Upper lobe of left lung (tissue), 6 donors: Measurements from ENCODE around the gene NPHP4. TPM values are rescaled to one million over a fixed set of nuclear protein-coding genes. Genes with fewer than 3 reads are reported as not detected.
"Not testable (repeated sequence)": the region's sequence is repeated elsewhere in the genome, so short reads cannot be mapped to it uniquely, and the experiment has no call there.

Experiments used
- ATAC-seq, 2 donors: fragments of 200-7000 bp; cut with Tn5 transposase; one replicate each; pipeline ENCODE4 v1.9.1; 2022; ENCODE audit warnings: mild to moderate bottlenecking in 2 of 2, moderate library complexity in 2 of 2; ENCODE audit not compliant: low FRiP score in 2 of 2
- DNase-seq, 2 donors: peaks; one replicate each; pipeline ENCODE4 v3.0.0-alpha.2; 2019 to 2020
- H3K27ac ChIP-seq, 4 donors: fragments of 200-600 bp; sonication (generic); one replicate each; pipeline ENCODE4 v1.5.1; 2016 to 2019
- H3K27me3 ChIP-seq, 4 donors: fragments of 200-600 bp; sonication (generic); one replicate each; pipeline ENCODE4 v1.5.1; 2017 to 2019
- H3K36me3 ChIP-seq, 4 donors: fragments of 200-600 bp; sonication (generic); one replicate each; pipeline ENCODE4 v1.5.1; 2016 to 2019
- H3K4me1 ChIP-seq, 4 donors: fragments of 200-600 bp; sonication (generic); one replicate each; pipeline ENCODE4 v1.5.1; 2018 to 2019
- H3K4me3 ChIP-seq, 4 donors: fragments of 200-600 bp; sonication (generic); one replicate each; pipeline ENCODE4 v1.5.1; 2017 to 2019; ENCODE audit warnings: mild to moderate bottlenecking in 2 of 4, moderate library complexity in 1 of 4
- H3K9me3 ChIP-seq, 4 donors: fragments of 200-600 bp; sonication (generic); one replicate each; pipeline ENCODE4 v1.5.1; 2018 to 2019
- CTCF ChIP-seq, 6 experiments: fragments of 450-650 bp in 4 of 6; fragments of 200-600 bp in 2 of 6; sonication (generic) in 2 of 6; IDR thresholded peaks; one replicate each; pipeline ENCODE4 v1.5.1; 2016 to 2019; ENCODE audit warnings: antibody characterized with exemption in 6 of 6
- EP300 ChIP-seq, 4 donors: sonication (generic); formaldehyde crosslinking; IDR thresholded peaks; one replicate each; pipeline ENCODE4 v1.5.1; 2017; ENCODE audit warnings: antibody characterized with exemption in 4 of 4, control low read depth in 2 of 4
- POLR2A ChIP-seq, 4 donors: fragments of 450-650 bp; IDR thresholded peaks; one replicate each; pipeline ENCODE4 v1.5.1; 2016 to 2017; ENCODE audit warnings: antibody characterized with exemption in 4 of 4, mild to moderate bottlenecking in 2 of 4
- POLR2AphosphoS5 ChIP-seq, 2 donors: sonication (generic); formaldehyde crosslinking; IDR thresholded peaks; one replicate each; pipeline ENCODE4 v1.5.1; 2017; ENCODE audit warnings: antibody characterized with exemption in 2 of 2
- WGBS, 2 donors: methylation state at CpG; one replicate each; pipeline ENCODE4 v1.1.5; 2017 to 2018; 5-methylcytosine and 5-hydroxymethylcytosine counted together
- total RNA-seq, 6 donors: library from RNA; depleted of rRNA in 4 of 6; stranded (reverse); fragments of >200 nt in 4 of 6; gene quantifications; one replicate each; pipeline versions ENCODE4 v1.1.0 to v1.2.1, GENCODE V29; 2016 to 2021
- donor health status: DM: no; HTN: no; CAD: no; lungs with moderate emphysema.
- donor health status: DM: no; HTN: yes; CAD: no; lungs with severe emphysema.

Gene NPHP4
- total RNA-seq, 6 donors from 2014 or later, result 13.5 to 45.1 (median 19.9) TPM

- Histone ChIP-seq H3K9me3 (no peaks in the 10 kb centered on the region), H3K4me1 (no peaks in the 10 kb centered on the region), H3K27ac (no peak overlapping the region), H3K4me3 (no peak overlapping the region), H3K36me3 (peaks cover 0 to 24% (median 7%) of the 10 kb centered on the region in 4 donors), H3K27me3 (no peaks in the 10 kb centered on the region)
- DNase-seq (peak in 1 of 2 donors; percentile 76), ATAC-seq (no peak)
- TF ChIP-seq POLR2AphosphoS5 (IDR thresholded peaks at IDR 0.05) (no peak), POLR2A (IDR thresholded peaks at IDR 0.05) (no peak), CTCF (IDR thresholded peaks at IDR 0.05) (no peak), EP300 (IDR thresholded peaks at IDR 0.05) (no peak)
- 92 to 93% methylated on average over 5 to 15 of the region's 17 CpGs for WGBS, 2 donors
These were observed 135.2 kb downstream of the NPHP4 start for GRCh38 chr1:5857011-5857410.

- Histone ChIP-seq H3K9me3 (no peaks in the 10 kb centered on the region), H3K36me3 (peaks cover 0 to 19% (median 3%) of the 10 kb centered on the region in 4 donors), H3K27me3 (no peaks in the 10 kb centered on the region), H3K4me3 (no peak overlapping the region), H3K4me1 (no peaks in the 10 kb centered on the region), H3K27ac (no peak overlapping the region)
- 66 to 69% methylated on average over 12 to 16 of the region's 16 CpGs for WGBS, 2 donors
- TF ChIP-seq EP300 (IDR thresholded peaks at IDR 0.05) (no peak), CTCF (IDR thresholded peaks at IDR 0.05) (no peak), POLR2AphosphoS5 (IDR thresholded peaks at IDR 0.05) (no peak), POLR2A (IDR thresholded peaks at IDR 0.05) (no peak)
- no peak for DNase-seq
- ATAC-seq, result no peak
These were observed 135.9 kb downstream of the NPHP4 start for GRCh38 chr1:5856246-5856815.

GRCh38 chr1:5855196-5855897, 136.9 kb downstream of the NPHP4 start:
- no peaks in the 10 kb centered on the region for H3K9me3 ChIP-seq
- H3K4me1 ChIP-seq, result no peaks in the 10 kb centered on the region
- peaks cover 0 to 11% (median 1%) of the 10 kb centered on the region in 4 donors for H3K36me3 ChIP-seq
- no peak overlapping the region for H3K27ac ChIP-seq
- 86 to 87% methylated on average over 6 to 20 of the region's 20 CpGs for WGBS, 2 donors
- ATAC-seq (no peak), DNase-seq (no peak)
- H3K4me3 ChIP-seq, result no peak overlapping the region
- no peaks in the 10 kb centered on the region for H3K27me3 ChIP-seq
- TF ChIP-seq POLR2AphosphoS5 (IDR thresholded peaks at IDR 0.05), result no peak
- no peak for TF ChIP-seq CTCF (IDR thresholded peaks at IDR 0.05)
- TF ChIP-seq EP300 (IDR thresholded peaks at IDR 0.05), result no peak
- TF ChIP-seq POLR2A (IDR thresholded peaks at IDR 0.05), result no peak

GRCh38 chr1:5854754-5855153, 137.5 kb downstream of the NPHP4 start:
- Histone ChIP-seq H3K27ac (no peak overlapping the region), H3K36me3 (peaks cover 0 to 8% (median 0%) of the 10 kb centered on the region in 4 donors), H3K9me3 (no peaks in the 10 kb centered on the region), H3K27me3 (no peaks in the 10 kb centered on the region), H3K4me3 (no peak overlapping the region), H3K4me1 (no peaks in the 10 kb centered on the region)
- no peak for DNase-seq
- TF ChIP-seq POLR2A (IDR thresholded peaks at IDR 0.05) (no peak), CTCF (IDR thresholded peaks at IDR 0.05) (no peak)
- no peak for ATAC-seq
- WGBS, 2 donors, result 88 to 100% methylated on average over 3 of the region's 3 CpGs

- not testable (repeated sequence) for H3K9me3 ChIP-seq, H3K27ac ChIP-seq, H3K27me3 ChIP-seq, H3K36me3 ChIP-seq, ATAC-seq, H3K4me1 ChIP-seq, DNase-seq, H3K4me3 ChIP-seq
- WGBS, 2 donors, result 76 to 81% methylated on average over 5 of the region's 5 CpGs
These were observed 138.4 kb downstream of the NPHP4 start for GRCh38 chr1:5853858-5854257.
